Sigmoid colon (tissue), 4 donors: ENCODE results near the gene LPCAT1.

ENCODE experiments used
- CTCF ChIP-seq, 4 experiments: fragments of 450-650 bp in 3 of 4; fragments of 200-600 bp in 1 of 4; IDR thresholded peaks; one replicate each; pipeline ENCODE4 v1.5.1; 2016 to 2019; ENCODE audit warnings: antibody characterized with exemption in 4 of 4, mild to moderate bottlenecking in 3 of 4, moderate library complexity in 2 of 4
- EP300 ChIP-seq, 4 donors: sonication (generic); formaldehyde crosslinking; IDR thresholded peaks; one replicate each; pipeline ENCODE4 v1.6.1; 2017; ENCODE audit warnings: antibody characterized with exemption in 4 of 4
- POLR2A ChIP-seq, 2 donors: fragments of 450-650 bp; IDR thresholded peaks; one replicate each; pipeline ENCODE4 v1.6.1; 2016; ENCODE audit warnings: antibody characterized with exemption in 2 of 2, mild to moderate bottlenecking in 2 of 2, moderate library complexity in 2 of 2

- no peak for TF ChIP-seq EP300 (IDR thresholded peaks at IDR 0.05)
- TF ChIP-seq CTCF (IDR thresholded peaks at IDR 0.05): no peak
- no peak for TF ChIP-seq POLR2A (IDR thresholded peaks at IDR 0.05)
Measured at GRCh38 chr5:1472964-1473628, 50.7 kb downstream of the LPCAT1 start.
